ENCODE results near the gene RAI1. TPM values are rescaled to one million over a fixed set of nuclear protein-coding genes. Genes with fewer than 3 reads are reported as not detected.

Gene RAI1
- total RNA-seq, 1 experiment from 2014 or later: 5.9 TPM

DNA sequence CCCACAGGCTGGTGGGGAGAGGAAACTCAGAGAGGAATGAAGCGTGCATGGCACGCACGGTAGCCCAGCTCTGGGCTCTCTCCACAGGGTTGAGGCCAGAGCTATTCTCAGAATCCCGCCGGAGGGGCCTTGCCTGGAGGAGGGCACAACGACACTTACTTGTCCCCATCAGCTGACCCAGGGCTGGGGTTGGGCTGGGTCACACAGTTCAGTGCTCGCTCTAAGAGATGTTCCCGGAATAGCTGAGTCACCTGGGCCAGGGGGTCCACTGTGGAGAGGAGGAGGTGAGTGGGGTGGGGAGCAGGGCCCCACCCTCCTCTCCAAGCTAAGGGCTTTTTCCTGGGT is 133.8 kb downstream of the RAI1 start:
- DNase-seq (ENCODE audit: low read depth): no peak

DNA sequence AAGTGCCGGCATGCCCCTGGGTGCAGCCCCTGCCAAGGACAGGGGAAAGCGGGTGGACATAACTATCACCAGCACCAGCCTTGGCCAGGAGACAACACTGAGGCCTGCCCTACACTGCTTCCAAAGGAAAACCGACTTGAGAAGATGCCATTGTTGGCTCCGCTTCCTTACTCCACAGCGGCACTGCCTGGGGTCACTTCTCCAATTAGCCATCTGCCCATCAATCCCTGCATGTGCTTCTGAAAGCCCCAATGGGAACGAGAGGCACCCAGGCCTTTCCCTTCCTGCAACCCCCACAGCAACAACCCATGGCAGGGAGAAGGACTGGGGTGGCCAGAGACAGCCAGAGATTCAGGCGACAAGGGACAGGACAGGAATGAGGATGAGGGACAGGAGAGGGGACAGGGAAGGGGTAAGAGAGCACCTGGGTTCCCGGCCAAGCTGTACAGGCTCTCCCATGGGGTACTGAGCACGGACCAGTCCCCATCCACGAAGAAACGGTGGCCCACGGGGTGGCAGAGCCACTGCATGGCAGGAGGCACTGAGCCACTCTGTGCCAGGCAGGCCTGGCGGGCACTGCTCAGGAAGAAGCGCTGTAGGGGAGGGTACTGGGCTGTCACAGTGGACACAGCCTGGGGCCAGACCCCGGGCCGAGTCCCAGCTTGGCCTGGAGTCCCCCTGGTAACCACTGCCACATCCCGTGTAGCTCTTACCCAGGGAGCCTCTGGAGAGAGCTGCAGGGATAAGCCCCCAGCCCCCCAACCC is 134.4 kb downstream of the RAI1 start:
- no peak for DNase-seq (ENCODE audit: low read depth)

GRCh38 chr17:17816240-17816814 is 135.1 kb downstream of the RAI1 start:
- no peak for DNase-seq (ENCODE audit: low read depth)

DNA sequence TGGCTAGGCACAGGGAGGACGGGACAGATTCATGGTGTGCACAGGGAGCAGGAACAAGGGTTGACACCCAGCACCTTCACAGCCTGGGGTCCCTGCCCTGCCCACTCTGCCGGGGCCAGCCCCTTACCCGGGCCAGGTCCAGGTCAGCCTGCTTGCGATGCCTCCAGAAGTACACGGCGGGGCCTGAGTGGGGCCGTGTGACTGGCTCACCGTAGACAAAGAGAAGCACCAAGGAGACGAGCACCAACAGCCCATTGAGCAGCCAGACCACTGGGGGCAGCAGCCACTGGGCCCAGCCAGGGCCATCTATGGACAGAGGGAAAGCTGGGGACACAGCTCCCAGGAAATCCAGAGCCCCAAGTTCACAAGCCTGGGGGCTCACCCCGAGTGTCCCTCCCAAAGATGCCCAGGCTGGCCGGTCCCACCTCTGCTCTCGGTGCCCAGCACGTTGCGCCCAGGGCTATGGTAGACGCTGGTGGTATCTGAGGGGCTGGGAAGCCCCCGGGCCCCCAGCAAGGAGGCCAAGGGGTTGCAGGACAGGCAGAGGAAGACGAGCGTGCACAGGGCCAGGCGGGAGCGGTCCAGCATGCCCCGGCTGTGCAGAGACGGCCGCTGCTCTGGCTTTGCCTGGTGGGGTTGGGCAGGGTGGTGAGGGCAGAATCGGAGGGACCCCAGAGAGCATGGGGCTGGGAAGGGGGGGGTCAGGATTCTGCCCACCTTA is 135.7 kb downstream of the RAI1 start:
- no peak for DNase-seq (ENCODE audit: low read depth)

DNA sequence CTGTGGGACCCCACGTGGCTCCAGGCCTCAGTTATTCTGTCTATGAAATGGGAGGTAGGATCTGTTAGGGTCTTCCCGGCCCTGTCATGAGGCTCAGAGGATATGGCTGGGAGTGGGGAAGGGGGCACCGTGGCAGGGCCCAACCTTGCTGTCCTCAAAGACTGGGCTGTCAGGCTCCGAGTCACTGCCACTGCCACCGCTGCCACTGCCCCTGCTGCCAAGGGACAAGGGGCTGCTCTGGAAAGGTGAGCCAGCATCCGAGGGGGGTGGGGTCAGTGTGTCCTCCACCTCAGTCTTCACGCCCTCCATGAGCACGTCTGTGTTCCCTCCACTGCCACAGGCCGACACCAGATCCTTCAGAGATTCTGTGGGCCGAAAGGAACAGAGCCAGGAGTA is 136.3 kb downstream of the RAI1 start:
- DNase-seq (ENCODE audit: low read depth): no peak

DNA sequence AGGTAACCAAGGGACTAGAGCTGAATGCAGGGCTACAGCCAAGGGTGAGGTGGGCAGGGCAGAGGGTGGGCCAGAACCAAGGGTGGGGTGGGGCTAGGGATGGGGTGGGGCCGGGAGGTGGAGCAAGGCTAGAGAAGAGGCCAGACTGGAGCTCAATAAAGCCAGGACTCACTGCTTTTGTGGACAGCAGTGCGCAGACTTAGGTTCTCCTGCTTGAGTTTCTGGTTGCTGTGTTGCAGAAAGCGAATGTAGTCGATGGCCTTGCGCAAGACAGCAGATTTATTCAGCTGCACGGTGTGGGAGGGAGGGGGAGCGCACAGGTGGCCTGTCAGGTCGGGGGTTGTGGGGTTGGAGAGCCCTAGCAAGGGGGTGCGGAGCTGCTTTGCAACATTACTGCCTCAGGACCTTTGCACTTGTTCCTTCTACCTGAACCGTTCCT is 136.8 kb downstream of the RAI1 start:
- peak; percentile 67 for DNase-seq (ENCODE audit: low read depth)

GRCh38 chr17:17819111-17819510 is 137.9 kb downstream of the RAI1 start:
- no peak for DNase-seq (ENCODE audit: low read depth)

DNA sequence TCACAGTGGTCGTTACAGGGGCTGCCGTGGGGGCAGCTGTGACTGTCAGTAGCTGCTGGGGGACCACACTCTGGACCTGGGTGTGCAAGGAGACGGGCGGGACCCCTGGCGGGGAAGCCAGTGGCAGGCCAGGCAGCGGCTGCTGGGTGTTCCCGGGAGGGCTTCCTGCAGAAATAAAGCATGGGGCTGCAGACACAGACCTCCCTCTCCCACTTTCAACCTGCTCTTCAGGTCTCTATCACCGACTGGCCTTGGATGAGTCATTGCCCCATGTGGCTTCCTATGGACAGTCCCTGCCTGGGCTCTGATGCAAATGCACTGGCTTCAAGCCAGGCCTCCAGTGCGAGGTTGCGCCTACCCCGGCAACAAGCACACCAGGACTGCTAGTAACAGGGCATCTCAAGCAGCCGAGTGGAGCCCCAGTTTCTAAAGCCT is 138.3 kb downstream of the RAI1 start:
- DNase-seq (ENCODE audit: low read depth): peak; percentile 95

DNA sequence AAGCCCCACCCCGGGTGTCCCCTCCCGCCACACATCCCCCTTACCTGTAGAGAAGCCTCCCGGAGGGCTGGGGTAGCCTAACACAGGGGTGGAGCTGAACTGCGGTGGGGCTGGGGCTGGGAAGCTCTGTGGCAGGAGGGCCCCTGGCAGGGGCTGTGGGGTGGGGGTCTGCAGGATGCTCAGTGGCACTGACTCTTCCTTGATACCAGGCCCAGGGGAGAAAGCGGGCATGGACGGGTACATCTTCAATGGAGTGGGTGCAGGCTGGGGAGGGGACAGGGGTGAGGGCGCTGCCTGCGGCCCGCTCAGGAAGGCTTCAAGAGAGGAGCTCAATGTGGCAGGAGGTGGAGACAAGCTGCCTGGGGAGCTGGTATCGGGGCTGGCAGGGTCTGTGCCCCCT is 138.8 kb downstream of the RAI1 start:
- no peak for DNase-seq (ENCODE audit: low read depth)

DNA sequence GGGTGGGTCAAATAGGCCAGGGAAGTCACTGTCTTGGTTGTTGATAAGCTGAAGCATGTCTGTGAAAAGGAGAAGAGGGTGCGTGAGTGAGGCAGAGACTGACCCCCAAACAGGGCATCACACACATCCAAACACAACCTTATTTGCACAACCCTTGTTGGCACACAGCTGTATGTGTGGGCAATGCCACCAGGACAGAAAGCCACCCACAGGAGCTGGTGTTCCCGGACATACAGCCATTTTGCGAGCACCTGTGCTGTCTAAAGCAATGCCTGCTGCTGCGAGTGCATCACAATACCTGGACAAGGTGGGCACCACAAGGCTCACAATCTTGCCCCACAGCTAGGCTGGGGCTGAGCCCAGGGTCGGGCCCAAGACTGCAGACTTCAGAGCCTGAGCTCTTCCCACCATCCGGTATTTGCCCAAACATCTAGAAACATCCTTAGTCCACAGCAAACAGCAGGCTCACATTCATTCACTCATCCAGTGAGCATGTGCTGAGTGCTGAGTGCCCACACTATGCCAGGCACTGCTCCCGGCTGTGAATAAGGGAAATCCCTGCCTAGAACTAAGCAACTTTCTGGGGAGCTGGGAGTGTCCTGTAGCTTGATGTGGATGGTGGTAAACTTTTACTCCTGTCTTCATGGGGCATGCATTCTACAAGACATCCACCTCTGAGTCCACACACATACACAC is 139.4 kb downstream of the RAI1 start:
- no peak for DNase-seq (ENCODE audit: low read depth)

GRCh38 chr17:17822189-17822588 is 140.9 kb downstream of the RAI1 start:
- peak; percentile 57 for DNase-seq (ENCODE audit: low read depth)

DNA sequence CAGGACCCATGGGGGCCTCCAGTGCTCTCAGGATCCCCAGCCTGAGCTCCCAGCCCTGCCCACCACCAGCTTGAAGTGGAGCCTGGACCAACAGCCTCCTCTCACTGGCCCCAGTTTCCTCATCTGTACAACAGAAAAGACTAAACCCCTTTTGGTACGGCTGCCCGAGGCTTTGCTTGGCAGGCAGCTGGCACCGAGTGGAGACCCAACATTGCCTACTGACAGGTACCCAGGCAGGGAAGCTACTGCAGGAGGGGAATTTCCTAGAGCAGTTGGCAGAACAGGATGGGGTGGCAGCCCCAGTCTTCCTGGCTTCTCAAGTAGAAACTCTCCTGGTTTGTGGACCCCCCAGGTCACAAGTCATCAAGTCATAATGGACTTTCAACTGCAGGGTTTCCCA is 141.4 kb downstream of the RAI1 start:
- DNase-seq (ENCODE audit: low read depth): no peak

DNA sequence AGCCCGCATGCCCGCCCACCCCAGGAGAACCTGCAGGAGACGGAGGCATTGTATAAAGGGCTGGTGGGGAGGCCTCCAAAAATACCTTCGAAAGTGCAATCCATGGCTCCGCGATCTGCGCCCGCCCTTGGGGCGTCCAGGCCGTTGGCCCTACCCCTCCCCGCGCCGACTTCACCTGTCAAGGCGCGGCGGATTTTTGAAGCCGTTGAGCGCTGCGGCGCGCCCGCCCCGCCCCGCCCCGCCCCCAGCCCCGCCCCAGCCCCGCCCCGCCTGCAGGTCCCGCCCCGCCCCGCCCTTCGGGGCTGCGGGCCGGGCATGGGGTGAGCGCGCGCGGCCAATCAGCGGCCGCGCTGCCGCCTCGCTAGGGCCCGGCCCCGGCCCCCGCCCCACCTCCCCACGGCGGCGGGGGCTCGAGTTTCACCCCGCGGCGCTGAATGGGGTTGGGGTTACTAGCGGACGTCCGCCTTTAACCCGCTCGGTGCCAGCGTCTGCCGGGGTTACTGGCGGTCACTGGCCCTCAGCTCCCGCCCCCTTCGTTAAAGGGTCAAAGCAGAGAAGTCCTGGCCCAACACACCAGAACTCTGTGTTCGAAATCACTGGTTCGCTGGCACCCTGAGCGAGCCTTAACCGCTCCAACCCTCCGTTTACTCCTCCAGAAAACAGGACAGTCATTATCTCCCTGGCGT is 142.3 kb downstream of the RAI1 start:
- DNase-seq (ENCODE audit: low read depth): peak; percentile 92

DNA sequence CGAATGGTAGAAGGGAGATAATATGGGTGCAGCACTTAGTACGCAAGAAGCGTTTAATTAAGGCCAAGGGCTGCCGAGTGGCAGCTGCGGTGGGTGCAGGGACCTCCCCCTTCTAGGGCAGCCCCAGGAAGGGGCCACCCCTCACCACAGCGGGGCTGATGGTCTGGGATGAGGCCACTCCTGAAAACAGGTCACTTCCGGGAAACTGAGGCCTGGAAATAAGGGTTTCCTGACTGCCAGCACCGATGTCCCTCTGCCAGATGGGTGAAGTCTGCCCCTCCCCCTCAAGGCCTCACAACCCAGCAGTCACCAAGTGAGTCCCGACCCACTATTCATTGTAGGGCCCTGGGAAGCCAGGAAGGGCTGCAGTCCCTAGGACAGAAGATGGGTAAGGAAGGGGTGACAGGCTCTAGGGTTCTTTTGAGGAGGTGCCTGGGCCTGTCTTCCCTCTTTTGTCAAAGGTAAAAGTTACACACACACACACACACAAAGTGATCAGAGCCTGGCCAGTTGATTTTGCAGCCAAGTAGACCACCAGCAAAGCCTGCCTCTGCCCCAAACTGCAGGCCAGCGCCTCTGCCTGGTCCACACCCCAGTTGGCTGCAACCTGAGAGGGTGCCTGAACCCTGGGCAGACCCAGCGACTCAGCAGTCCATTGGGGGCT is 143.0 kb downstream of the RAI1 start:
- no peak for DNase-seq (ENCODE audit: low read depth)

DNA sequence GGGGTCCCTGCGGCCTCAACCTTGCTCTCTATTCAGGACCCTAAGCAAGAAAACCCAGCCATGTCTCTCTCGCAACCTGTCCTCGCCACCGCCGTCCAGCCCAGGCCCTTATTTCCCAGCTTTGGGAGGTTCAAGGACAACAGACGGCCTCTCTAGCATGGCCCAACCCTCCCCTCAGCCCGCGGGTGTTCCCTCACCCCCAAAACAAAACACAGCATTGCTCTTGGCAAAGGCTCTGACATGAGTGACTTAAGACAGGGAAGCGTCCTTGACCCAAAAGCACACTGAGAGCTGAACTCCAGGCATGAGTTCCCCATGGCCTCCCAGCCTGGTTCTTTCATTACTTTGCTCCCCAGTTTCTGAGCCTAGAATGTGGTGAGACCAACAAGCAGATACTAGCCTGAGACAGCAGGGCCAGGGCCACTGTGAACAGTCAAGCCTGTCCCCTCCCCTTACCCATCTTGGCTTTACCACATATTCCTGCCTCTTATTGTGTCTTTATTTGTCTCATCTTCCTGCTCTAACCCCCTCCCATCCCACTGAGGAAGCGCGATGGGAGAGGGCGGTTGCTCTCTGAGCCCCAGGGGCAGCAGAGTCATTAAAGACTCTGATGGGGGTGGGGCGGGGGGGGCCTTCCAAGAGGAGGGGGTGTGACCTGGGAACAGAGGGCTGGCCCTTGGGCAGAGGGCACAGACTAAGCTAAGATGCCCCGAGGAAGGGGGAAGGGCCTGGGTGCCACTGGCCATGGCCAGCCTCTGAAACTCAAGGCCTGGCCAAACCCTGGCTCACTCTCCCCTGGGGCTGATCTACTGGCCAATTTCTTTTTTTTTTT is 143.7 kb downstream of the RAI1 start:
- DNase-seq (ENCODE audit: low read depth): no peak

GRCh38 chr17:17826342-17826713 is 145.1 kb downstream of the RAI1 start:
- DNase-seq (ENCODE audit: low read depth): no peak

GRCh38 chr17:17826942-17827785 is 145.9 kb downstream of the RAI1 start:
- no peak for DNase-seq (ENCODE audit: low read depth)

DNA sequence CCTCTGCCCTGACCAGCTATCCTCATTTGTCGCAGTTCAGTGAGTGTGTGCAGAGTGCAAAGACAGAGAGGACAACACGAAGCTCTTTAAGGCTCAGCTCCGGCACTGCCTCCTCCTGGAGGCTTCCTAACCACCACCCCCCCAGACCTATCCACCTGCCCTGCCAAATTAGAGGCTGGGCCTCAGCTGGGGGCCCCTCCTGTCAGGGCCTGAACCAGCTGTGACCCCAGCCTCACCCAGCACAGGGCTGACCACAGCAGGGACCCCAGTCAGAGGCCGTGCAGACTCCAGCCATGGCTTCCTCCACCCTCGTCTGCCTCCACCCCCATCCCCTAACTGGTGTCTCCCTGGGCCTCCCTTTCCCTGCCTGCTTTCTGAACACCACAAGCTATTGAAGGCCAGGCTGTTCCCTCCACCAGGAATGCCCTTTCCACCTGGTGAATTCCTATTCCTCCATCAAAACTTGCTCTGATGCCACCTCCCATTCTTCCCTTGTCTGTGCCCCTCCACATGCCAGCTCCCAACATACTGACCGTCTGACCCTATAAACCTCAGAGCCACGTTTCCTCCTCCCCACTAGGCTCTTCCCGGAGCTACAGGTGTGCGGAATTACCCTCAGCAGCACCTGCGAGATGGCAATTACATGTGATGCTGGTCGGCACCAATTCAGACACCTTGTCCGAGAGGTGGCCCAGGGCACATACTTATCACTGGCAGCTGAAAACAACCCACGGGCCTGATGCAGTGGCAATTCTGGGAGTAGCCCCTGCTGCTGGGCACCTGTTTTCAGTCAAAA is 146.8 kb downstream of the RAI1 start:
- no peak for DNase-seq (ENCODE audit: low read depth)

DNA sequence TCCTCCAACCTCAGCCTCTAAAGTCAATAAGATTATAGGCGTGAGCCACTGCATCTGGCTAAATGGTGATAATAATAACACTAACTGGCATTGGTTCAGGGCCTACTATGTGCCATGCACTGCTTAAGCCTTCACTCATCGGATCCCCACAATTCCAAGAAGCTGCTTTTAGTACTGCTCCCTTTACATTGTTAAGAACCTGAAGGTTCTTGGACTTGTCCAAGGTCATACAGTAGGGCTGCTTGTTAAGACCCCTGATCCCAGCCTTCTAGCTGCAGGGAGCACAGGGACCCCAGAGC is 149.0 kb downstream of the RAI1 start:
- no peak for DNase-seq (ENCODE audit: low read depth)

Data from Daoy (cell line).